D341Med (cell line): ENCODE results near the gene COMMD1.
"Not testable (repeated sequence)": the region's sequence is repeated elsewhere in the genome, so short reads cannot be mapped to it uniquely, and the experiment has no call there.

Source experiments
- DNase-seq: peaks from one replicate; pipeline ENCODE4 v3.0.0; 2012; ENCODE audit warnings: low spot score

The COMMD1 gene

GRCh38 chr2:62074233-62074632, 168.8 kb downstream of the COMMD1 start:
- DNase-seq: no peak

GRCh38 chr2:62076980-62077638, 171.6 kb downstream of the COMMD1 start:
- no peak for DNase-seq

- DNase-seq: no peak
Measured at GRCh38 chr2:62084801-62085200, 179.3 kb downstream of the COMMD1 start.

- DNase-seq: no peak
Measured at GRCh38 chr2:62089658-62090057, 184.2 kb downstream of the COMMD1 start.

GRCh38 chr2:62091471-62091870, 186.0 kb downstream of the COMMD1 start:
- DNase-seq: no peak

- DNase-seq: no peak
Measured at GRCh38 chr2:62099050-62099449, 193.6 kb downstream of the COMMD1 start.

GRCh38 chr2:62099523-62100175, 194.2 kb downstream of the COMMD1 start:
- no peak for DNase-seq

GRCh38 chr2:62101886-62102285, 196.4 kb downstream of the COMMD1 start:
- no peak for DNase-seq

GRCh38 chr2:62102402-62102920, 197.0 kb downstream of the COMMD1 start:
- no peak for DNase-seq

GRCh38 chr2:62109554-62109953, 204.1 kb downstream of the COMMD1 start:
- no peak for DNase-seq

GRCh38 chr2:62110415-62111025, 205.0 kb downstream of the COMMD1 start:
- no peak for DNase-seq

- DNase-seq: no peak
Measured at GRCh38 chr2:62112179-62112578, 206.7 kb downstream of the COMMD1 start.

- peak; percentile 18 for DNase-seq
Measured at GRCh38 chr2:62114564-62114963, 209.1 kb downstream of the COMMD1 start.

- no peak for DNase-seq
Measured at GRCh38 chr2:62116983-62117382, 211.5 kb downstream of the COMMD1 start.

GRCh38 chr2:62118160-62118559, 212.7 kb downstream of the COMMD1 start:
- no peak for DNase-seq

- DNase-seq: no peak
Measured at GRCh38 chr2:62119311-62119974, 214.0 kb downstream of the COMMD1 start.

- not testable (repeated sequence) for DNase-seq
Measured at GRCh38 chr2:62126239-62126638, 220.8 kb downstream of the COMMD1 start.

- no peak for DNase-seq
Measured at GRCh38 chr2:62133320-62133823, 227.9 kb downstream of the COMMD1 start.

- no peak for DNase-seq
Measured at GRCh38 chr2:62136956-62137830, 231.7 kb downstream of the COMMD1 start.

GRCh38 chr2:62140426-62141141, 235.1 kb downstream of the COMMD1 start:
- DNase-seq: no peak
